ENCODE measurements around the gene ABL1.
"Not testable (repeated sequence)": the region's sequence is repeated elsewhere in the genome, so short reads cannot be mapped to it uniquely, and the experiment has no call there.

ABL1 gene

GRCh38 chr9:130834371-130835336 lies at the start of gene ABL1:
Gene ABL1, plus strand, starts transcription at chr9:130835254. Its CDS starts 193 bp downstream, at chr9:130835447.
- FAIRE-seq = no peak

- no peak for FAIRE-seq
These were observed 49.0 kb upstream of the ABL1 start for GRCh38 chr9:130785940-130786508.

- FAIRE-seq = no peak
These were observed 48.5 kb upstream of the ABL1 start for GRCh38 chr9:130786526-130786925.

- no peak for FAIRE-seq
These were observed 45.0 kb upstream of the ABL1 start for GRCh38 chr9:130789747-130790672.

GRCh38 chr9:130791303-130791894 lies 43.7 kb upstream of the ABL1 start:
- no peak for FAIRE-seq

- no peak for FAIRE-seq
These were observed 41.5 kb upstream of the ABL1 start for GRCh38 chr9:130793589-130793988.

- not testable (repeated sequence) for FAIRE-seq
These were observed 41.0 kb upstream of the ABL1 start for GRCh38 chr9:130794021-130794420.

- not testable (repeated sequence) for FAIRE-seq
These were observed 40.6 kb upstream of the ABL1 start for GRCh38 chr9:130794423-130794822.

- no peak for FAIRE-seq
These were observed 40.0 kb upstream of the ABL1 start for GRCh38 chr9:130794923-130795495.

- not testable (repeated sequence) for FAIRE-seq
These were observed 31.9 kb upstream of the ABL1 start for GRCh38 chr9:130803116-130803515.

- FAIRE-seq = no peak
These were observed 29.3 kb upstream of the ABL1 start for GRCh38 chr9:130805510-130806326.

GRCh38 chr9:130806327-130806716 lies 28.7 kb upstream of the ABL1 start:
- no peak for FAIRE-seq

GRCh38 chr9:130810609-130811136 lies 24.4 kb upstream of the ABL1 start:
- FAIRE-seq = no peak

- FAIRE-seq = no peak
These were observed 19.7 kb upstream of the ABL1 start for GRCh38 chr9:130815242-130815808.

- FAIRE-seq = no peak
These were observed 17.1 kb upstream of the ABL1 start for GRCh38 chr9:130817914-130818313.

- FAIRE-seq = no peak
These were observed 14.8 kb upstream of the ABL1 start for GRCh38 chr9:130820135-130820738.

GRCh38 chr9:130823435-130823834 lies 11.6 kb upstream of the ABL1 start:
- no peak for FAIRE-seq

GRCh38 chr9:130824079-130824478 lies 11.0 kb upstream of the ABL1 start:
- no peak for FAIRE-seq

GRCh38 chr9:130824643-130825350 lies 10.3 kb upstream of the ABL1 start:
- no peak for FAIRE-seq

GRCh38 chr9:130825351-130825651 lies 9.8 kb upstream of the ABL1 start:
- FAIRE-seq = no peak
